Breast epithelium (tissue), 3 donors: ENCODE data around the gene GALNTL6.

Experiments
- POLR2A ChIP-seq: fragments of 450-650 bp; IDR thresholded peaks from one replicate; pipeline ENCODE4 v1.6.1; 2016; ENCODE audit warnings: antibody characterized with exemption, mild to moderate bottlenecking, moderate library complexity
- TF ChIP-seq, protein P1 (sequence below), 3 donors: fragments of 450-650 bp; IDR thresholded peaks; one replicate each; pipeline ENCODE4 v1.5.1; 2016 to 2017; ENCODE audit warnings: antibody characterized with exemption in 3 of 3, mild to moderate bottlenecking in 3 of 3, moderate library complexity in 3 of 3

DNA sequence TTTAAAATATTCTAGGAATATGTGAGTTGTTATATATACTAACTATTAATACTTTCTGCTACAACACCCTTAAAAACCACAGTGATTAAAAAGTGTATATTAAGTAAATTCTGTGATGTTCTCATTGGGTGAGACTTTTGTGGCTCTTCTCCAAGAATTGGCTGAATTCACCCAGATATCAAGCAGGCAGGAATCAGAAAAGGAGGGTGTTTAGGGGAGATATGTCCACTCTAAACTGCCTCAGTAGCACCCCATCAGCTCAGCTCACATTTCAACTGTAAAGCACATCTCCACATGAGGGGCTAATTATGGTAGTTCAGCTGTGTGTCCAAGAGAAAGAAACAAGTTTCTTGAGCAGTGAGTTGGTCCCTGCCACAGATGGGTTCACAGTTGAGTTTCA, 165.0 kb downstream of the GALNTL6 start:
- TF ChIP-seq, protein P1, sequence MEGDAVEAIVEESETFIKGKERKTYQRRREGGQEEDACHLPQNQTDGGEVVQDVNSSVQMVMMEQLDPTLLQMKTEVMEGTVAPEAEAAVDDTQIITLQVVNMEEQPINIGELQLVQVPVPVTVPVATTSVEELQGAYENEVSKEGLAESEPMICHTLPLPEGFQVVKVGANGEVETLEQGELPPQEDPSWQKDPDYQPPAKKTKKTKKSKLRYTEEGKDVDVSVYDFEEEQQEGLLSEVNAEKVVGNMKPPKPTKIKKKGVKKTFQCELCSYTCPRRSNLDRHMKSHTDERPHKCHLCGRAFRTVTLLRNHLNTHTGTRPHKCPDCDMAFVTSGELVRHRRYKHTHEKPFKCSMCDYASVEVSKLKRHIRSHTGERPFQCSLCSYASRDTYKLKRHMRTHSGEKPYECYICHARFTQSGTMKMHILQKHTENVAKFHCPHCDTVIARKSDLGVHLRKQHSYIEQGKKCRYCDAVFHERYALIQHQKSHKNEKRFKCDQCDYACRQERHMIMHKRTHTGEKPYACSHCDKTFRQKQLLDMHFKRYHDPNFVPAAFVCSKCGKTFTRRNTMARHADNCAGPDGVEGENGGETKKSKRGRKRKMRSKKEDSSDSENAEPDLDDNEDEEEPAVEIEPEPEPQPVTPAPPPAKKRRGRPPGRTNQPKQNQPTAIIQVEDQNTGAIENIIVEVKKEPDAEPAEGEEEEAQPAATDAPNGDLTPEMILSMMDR (IDR thresholded peaks at IDR 0.05), result no peak
- no peak for TF ChIP-seq POLR2A
